ENCODE results near the gene LRMDA. TPM values are rescaled to one million over a fixed set of nuclear protein-coding genes. Genes with fewer than 3 reads are reported as not detected.

Gene LRMDA
- total and polyA plus RNA-seq, 2 of the 13 experiments (the other 11 are each of a cell fraction or from before 2014, with no cell fraction given) = 13.4 to 22.0 TPM

DNA sequence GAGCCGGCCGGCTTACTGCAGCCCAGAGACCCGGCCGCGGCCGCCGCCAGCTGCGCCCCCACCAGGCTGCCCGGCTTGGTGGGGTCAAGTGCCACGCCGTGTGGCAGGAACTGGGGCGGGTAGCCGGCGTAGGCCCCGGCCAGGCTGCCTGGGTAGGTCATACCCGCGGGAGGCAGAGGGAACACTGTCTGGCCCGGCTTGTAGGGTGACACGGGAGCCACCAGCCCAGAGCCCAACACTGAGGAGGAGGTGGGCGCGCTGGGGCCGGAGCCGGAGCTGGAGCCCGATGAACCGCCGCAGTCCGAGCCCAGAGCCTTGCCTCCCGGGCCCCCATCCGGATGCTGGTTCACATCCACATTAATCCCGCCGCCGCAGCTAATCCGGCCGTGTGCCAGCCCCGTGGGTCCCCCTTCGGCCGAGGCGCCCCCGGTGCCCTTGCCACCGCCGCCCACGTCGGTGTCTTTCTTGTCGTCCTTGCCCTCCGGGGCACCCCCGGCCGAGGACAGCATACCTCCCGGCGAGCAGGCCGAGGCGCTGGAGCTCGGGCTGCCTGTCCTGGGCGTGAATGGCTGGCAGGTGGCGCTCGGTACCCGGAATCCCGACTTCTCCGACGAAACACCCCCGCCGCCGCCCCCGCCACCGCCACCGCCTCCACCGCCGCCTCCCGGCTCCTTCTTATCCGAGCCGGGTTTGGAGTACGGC lies 31.8 kb upstream of the LRMDA start (continued):
- TF ChIP-seq, protein P1, sequence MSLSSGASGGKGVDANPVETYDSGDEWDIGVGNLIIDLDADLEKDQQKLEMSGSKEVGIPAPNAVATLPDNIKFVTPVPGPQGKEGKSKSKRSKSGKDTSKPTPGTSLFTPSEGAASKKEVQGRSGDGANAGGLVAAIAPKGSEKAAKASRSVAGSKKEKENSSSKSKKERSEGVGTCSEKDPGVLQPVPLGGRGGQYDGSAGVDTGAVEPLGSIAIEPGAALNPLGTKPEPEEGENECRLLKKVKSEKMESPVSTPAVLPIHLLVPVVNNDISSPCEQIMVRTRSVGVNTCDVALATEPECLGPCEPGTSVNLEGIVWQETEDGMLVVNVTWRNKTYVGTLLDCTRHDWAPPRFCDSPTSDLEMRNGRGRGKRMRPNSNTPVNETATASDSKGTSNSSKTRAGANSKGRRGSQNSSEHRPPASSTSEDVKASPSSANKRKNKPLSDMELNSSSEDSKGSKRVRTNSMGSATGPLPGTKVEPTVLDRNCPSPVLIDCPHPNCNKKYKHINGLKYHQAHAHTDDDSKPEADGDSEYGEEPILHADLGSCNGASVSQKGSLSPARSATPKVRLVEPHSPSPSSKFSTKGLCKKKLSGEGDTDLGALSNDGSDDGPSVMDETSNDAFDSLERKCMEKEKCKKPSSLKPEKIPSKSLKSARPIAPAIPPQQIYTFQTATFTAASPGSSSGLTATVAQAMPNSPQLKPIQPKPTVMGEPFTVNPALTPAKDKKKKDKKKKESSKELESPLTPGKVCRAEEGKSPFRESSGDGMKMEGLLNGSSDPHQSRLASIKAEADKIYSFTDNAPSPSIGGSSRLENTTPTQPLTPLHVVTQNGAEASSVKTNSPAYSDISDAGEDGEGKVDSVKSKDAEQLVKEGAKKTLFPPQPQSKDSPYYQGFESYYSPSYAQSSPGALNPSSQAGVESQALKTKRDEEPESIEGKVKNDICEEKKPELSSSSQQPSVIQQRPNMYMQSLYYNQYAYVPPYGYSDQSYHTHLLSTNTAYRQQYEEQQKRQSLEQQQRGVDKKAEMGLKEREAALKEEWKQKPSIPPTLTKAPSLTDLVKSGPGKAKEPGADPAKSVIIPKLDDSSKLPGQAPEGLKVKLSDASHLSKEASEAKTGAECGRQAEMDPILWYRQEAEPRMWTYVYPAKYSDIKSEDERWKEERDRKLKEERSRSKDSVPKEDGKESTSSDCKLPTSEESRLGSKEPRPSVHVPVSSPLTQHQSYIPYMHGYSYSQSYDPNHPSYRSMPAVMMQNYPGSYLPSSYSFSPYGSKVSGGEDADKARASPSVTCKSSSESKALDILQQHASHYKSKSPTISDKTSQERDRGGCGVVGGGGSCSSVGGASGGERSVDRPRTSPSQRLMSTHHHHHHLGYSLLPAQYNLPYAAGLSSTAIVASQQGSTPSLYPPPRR (CRISPR knock-in tag; IDR thresholded peaks at IDR 0.05; ENCODE audit: borderline replicate concordance) = no peak
- TF ChIP-seq RFX5 (IDR thresholded peaks at IDR 0.05; ENCODE audit: low read depth, low read length) (no peak), STAG1 (CRISPR knock-in tag; IDR thresholded peaks at IDR 0.05) (peak; percentile 54), EEA1 (CRISPR knock-in tag; IDR thresholded peaks at IDR 0.05; ENCODE audit: borderline replicate concordance) (no peak), SAP130 (CRISPR knock-in tag; IDR thresholded peaks at IDR 0.05; ENCODE audit: low read depth) (peak; percentile 48; the same call in 1 of the 2 replicates), ZBTB39 (CRISPR knock-in tag; IDR thresholded peaks at IDR 0.05) (no peak), CC2D1A (CRISPR knock-in tag; IDR thresholded peaks at IDR 0.05) (no peak), ZNF646 (CRISPR knock-in tag; IDR thresholded peaks at IDR 0.05) (no peak), NBN (conservative IDR thresholded peaks at IDR 0.05) (no peak)
- TF ChIP-seq, protein P2, sequence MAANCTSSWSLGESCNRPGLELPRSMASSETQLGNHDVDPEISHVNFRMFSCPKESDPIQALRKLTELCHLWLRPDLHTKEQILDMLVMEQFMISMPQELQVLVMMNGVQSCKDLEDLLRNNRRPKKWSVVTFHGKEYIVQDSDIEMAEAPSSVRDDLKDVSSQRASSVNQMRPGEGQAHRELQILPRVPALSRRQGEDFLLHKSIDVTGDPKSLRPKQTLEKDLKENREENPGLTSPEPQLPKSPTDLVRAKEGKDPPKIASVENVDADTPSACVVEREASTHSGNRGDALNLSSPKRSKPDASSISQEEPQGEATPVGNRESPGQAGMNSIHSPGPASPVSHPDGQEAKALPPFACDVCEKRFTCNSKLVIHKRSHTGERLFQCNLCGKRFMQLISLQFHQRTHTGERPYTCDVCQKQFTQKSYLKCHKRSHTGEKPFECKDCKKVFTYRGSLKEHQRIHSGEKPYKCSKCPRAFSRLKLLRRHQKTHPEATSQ (CRISPR knock-in tag; IDR thresholded peaks at IDR 0.05; ENCODE audit: borderline replicate concordance) = no peak

All from HepG2 (cell line).